ENCODE measurements around the gene DCTN1.
A peak's percentile ranks its signal among the peaks of the same experiment; 100 is the strongest.

DNA sequence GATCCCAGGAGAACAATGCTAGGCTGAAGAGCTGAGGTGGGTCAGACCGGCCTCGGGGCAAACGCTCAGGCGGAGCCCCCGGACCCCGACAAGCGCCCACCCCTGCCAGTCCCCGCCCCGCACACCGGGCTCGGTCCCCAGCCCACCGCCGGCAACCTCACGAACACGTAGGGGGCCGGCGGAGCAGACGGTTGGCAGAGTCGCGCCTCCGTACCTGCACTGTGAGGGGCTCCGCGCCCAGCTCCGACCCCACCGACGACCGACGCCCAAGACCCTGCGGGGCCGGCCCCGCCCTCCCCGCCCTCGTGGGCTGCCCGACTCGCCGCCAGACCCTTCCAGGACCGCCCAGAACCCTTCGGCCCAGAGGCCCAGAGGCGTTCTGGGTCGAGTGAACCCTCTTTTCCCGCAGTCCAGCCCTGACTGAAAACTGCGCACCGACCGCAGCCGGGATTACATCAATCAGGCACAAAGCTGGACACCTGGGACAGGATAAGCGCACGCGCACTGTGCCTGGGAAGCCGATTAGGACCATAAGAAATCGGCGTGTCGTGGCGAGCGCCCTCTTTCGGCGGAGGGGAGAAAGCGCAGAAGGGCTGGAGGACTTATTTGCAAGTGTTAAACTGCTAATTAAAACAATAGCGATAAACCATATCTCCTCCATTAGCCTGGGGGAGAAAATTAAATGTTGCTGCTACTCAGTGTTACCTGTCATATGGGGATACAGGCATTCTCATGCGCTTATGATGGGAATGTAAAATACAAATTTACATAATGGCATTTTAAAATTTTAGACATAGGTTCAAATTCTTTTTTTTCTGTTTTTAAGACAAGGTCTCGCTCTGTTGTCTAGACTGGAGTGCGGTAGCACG, 11.7 kb upstream of the DCTN1 start:
- TF ChIP-seq POLR2A (IDR thresholded peaks at IDR 0.05) = no peak
- TF ChIP-seq, protein P1, sequence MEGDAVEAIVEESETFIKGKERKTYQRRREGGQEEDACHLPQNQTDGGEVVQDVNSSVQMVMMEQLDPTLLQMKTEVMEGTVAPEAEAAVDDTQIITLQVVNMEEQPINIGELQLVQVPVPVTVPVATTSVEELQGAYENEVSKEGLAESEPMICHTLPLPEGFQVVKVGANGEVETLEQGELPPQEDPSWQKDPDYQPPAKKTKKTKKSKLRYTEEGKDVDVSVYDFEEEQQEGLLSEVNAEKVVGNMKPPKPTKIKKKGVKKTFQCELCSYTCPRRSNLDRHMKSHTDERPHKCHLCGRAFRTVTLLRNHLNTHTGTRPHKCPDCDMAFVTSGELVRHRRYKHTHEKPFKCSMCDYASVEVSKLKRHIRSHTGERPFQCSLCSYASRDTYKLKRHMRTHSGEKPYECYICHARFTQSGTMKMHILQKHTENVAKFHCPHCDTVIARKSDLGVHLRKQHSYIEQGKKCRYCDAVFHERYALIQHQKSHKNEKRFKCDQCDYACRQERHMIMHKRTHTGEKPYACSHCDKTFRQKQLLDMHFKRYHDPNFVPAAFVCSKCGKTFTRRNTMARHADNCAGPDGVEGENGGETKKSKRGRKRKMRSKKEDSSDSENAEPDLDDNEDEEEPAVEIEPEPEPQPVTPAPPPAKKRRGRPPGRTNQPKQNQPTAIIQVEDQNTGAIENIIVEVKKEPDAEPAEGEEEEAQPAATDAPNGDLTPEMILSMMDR (IDR thresholded peaks at IDR 0.05) = peak; percentile 92 to 96 (median 92)

Data from breast epithelium (tissue), 3 donors.